ENCODE results near the gene MACF1.
A peak's percentile ranks its signal among the peaks of the same experiment; 100 is the strongest.

- peak in 4 of 6 experiments; percentile 13 to 38 (median 16) for TF ChIP-seq CTCF (IDR thresholded peaks at IDR 0.05)
- TF ChIP-seq EP300 (IDR thresholded peaks at IDR 0.05): no peak
- peak; percentile 76 to 80 for TF ChIP-seq POLR2AphosphoS5 (IDR thresholded peaks at IDR 0.05)
Measured at GRCh38 chr1:39398278-39399021, 194.0 kb downstream of the MACF1 start.
